Measurements from ENCODE around the gene CBR3.
"Not testable (repeated sequence)": the region's sequence is repeated elsewhere in the genome, so short reads cannot be mapped to it uniquely, and the experiment has no call there.

The CBR3 gene

DNA sequence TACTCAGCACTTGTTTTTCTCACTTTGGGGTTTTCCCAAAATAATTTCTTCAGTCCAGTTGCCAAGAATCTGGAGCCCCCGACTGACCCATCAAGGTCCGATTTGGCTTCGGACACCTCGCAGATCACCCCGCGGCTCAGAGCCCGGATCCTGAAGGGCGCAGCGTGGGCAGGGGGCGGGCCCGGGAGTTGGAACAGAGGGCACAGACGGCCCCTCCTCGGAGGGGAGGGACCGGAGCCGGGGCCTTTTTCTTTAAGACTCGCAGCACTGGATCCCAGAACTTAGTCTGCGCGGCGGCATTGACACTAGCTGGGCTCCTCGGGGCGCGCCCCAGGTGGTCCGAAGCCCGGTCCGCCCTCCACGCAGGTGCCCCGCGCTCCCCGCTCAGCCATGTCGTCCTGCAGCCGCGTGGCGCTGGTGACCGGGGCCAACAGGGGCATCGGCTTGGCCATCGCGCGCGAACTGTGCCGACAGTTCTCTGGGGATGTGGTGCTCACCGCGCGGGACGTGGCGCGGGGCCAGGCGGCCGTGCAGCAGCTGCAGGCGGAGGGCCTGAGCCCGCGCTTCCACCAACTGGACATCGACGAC lies at the start of gene CBR3:
Gene CBR3 (plus strand): TSS at position 277 of the 588 bp plus-strand sequence. CDS start 114 bp downstream, at position 391.
- DNase-seq (ENCODE audit: low spot score): peak; percentile 74

DNA sequence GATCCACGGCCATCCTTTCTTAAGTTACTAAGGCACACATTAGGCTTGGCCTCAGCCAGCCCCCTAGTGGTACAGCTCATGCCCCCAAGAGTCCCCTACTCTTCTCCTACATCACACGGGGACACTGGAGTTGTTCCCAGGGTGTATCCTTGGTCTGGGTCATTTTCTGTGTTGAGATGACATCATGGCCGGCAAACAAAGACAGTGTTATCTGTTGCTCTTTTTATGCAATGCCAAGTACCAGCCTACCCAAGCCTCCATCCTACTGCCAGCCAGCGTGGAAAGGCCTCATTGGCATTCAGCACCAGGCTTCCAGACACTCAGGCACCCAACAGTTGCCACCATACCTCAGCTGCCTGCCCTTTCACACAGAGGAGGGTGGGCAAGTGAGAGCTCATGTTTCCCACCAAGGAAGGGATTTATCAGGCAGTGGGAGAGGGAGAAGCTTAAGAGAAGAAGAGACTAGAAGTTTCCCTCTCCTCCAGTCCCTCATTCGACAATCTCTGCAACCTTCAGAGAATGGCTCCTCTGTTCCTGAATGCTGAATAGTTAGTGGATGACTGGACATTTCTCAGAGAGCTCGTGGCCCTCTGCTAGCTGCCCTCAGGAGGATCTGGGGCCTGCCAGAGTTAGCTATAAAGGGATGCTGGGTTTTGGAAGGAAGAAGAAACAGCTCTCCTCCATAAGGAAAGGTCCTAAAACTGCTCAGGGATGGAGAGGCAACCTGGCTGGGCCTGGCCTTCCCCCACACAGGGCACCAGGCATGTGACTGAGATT lies 47.3 kb upstream of the CBR3 start:
- DNase-seq (ENCODE audit: low spot score): peak; percentile 69

- DNase-seq (ENCODE audit: low spot score): no peak
Measured at GRCh38 chr21:36089946-36090345, 44.9 kb upstream of the CBR3 start.

DNA sequence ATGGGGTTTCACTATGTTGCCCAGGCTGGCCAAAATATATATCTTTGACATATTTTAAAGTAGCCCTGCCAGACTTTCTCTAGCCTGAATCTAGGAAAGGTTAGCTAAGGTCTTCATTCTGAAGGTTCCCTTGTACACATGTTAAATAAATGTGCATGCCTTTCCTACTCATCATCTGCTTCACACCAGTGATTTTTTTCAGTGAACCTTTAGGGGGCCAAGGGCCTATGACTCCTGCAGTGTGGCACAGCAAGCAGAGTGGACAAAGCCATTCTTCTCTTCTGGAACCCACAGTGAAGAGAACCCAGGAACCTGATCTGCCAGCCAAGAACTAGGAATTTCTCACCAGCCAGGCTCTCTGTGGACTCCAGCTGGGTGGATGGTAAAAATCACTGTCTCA lies 42.2 kb upstream of the CBR3 start:
- no peak for DNase-seq (ENCODE audit: low spot score)

DNA sequence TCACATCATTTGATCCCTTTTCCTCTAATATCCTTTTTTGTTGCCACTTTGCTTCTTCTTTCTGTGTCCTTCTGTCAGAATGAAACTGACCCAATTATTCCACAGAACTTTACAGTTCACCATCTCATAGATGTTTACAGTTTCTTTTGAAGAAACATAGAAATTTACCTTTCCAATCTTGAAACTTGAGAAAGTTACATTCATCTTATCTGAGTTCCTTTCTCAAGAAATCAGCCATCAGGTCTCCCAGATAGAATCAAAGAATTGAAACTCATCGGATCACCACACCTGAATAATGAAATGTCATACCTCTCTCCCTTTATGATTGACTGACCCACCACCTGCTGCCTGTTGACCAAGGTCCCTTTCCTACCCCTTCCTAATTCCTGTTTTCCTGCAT lies 41.4 kb upstream of the CBR3 start:
- no peak for DNase-seq (ENCODE audit: low spot score)

DNA sequence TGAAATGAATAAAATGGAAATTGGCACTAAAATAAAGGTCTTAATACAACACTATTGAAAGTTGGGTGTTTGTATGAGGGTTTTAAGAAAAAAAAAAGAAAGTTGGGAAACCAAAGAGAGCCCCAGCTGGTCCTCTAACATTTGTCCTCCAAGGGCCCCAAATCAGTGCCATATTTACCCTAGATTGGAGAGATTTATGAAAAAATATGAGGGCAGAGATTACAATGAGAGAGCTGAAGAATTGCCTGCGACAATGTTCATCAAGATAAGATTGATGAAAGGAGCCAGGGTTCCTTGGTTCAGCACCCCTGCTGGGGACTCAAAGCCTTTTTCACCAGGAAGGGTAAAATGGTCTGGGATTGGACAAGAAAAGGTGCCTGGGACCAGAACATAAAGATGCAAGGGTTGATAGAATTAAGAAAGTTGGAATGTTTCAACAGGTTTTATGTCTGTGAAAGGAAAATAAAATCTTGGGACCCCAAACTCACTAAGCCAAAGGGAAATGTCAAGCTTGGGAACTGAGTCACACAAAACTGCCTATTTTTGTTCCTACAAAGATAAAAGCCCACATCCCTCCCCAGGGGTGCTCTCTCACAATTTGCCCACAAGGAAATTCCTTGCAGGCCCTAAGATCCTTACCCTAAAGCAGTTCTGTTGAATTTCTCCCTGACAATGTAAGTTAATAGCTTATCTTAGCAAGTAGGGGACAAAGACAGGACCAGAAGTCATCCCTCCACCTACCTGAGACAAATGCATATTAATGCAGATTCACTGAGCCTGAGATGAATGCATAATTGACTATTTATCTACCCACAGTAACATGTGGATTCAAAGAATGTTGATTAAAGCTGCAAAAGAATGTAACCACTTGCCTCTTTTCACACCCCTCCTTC lies 38.2 kb upstream of the CBR3 start:
- DNase-seq (ENCODE audit: low spot score): no peak

- DNase-seq (ENCODE audit: low spot score): peak; percentile 45
Measured at GRCh38 chr21:36097427-36098181, 37.3 kb upstream of the CBR3 start.

DNA sequence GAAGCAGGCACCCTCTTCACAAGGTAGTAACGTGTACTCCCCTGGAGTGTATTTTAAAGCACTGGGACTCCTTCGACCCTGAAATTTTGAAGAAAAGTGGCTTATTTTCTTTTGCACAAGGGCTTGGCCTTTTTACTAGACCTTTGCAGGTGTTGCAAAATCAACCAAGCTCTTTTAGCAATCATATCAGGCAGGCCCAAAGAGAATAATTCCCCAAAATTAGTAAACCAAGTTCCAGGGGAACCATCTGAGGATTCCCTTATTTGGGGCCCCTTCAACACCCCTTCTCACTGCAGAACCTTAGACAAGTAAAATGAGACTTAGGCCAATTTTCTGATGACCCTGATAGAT lies 36.7 kb upstream of the CBR3 start:
- DNase-seq (ENCODE audit: low spot score): no peak

DNA sequence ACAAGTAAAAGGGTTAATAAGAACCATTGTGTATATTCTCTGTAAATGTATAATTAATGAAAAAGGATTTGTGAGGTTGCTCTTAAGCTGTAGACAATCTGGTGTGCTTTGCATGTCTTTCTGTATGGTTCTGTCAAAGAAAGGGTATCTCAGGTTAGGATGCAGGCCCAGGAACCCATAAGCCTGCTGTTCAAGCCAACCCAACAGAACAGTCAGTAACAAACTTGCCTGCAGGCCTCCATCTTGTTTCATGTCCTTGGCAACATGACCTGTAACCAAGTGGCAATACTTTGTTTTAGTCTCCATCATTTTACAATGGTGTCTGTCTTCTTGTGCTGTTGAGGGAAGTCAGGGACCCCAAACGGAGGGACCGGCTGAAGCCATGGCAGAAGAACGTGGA lies 35.9 kb upstream of the CBR3 start:
- no peak for DNase-seq (ENCODE audit: low spot score)

- not testable (repeated sequence) for DNase-seq (ENCODE audit: low spot score)
Measured at GRCh38 chr21:36099695-36100211, 35.1 kb upstream of the CBR3 start.

DNA sequence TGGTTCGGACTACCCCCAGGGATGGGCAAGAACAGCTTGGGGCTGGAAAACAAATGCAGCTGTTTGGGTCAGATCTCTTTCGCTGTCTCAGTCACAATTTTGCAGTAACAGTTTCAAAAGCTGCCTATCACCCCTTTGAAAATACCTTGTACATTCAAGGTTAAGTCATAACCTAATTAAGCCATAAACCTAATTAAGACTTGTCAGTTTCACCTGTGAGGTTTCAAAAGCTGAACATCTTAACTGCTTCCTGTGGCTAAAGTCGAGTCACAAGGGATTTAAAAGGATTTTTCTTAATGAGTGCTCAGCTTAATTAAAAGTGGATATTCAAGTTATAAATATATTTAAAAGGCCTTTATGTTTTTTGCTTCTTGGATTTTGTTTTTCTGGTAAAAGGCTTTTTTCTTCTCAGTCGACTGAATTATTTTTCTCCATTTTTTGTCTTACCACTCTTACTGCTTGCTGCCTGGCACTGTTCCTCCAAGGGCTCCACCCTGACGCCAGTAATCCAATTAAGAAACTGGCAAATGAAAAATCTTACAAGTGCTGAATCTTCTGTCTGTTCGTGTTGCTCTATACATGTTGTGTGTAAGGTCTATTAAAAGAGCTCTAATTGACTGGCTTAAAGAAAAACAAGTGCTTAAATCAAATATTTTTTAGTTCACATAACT lies 33.8 kb upstream of the CBR3 start:
- DNase-seq (ENCODE audit: low spot score): no peak

- no peak for DNase-seq (ENCODE audit: low spot score)
Measured at GRCh38 chr21:36103434-36103833, 31.4 kb upstream of the CBR3 start.

GRCh38 chr21:36104317-36105300 lies 30.3 kb upstream of the CBR3 start:
- no peak for DNase-seq (ENCODE audit: low spot score)

DNA sequence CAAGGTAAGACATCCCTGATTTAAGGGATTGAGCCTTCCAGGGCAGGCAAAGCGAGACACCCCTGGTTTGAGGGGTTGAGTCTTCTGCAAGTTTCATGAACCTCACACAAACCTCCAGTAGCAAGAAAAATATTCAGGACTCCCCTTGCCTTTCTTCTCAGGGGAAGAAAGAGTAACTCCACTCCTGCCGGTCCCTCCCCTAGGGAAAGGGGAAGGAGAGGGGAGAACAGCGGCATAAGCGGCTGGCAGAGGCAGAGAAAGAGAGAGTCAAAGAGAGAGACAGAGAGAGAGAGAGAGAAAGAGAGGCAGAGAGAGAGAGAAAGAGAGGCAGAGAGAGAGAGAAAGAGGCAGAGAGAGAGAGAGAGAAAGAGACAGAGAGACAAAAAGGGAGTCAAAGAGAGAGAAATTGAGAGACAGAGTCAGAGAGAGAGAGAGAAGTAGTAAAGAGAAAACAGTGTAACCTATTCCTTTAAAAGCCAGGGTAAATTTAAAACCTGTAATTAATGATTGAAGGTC lies 29.5 kb upstream of the CBR3 start:
- DNase-seq (ENCODE audit: low spot score): no peak

GRCh38 chr21:36109868-36110267 lies 25.0 kb upstream of the CBR3 start:
- no peak for DNase-seq (ENCODE audit: low spot score)

DNA sequence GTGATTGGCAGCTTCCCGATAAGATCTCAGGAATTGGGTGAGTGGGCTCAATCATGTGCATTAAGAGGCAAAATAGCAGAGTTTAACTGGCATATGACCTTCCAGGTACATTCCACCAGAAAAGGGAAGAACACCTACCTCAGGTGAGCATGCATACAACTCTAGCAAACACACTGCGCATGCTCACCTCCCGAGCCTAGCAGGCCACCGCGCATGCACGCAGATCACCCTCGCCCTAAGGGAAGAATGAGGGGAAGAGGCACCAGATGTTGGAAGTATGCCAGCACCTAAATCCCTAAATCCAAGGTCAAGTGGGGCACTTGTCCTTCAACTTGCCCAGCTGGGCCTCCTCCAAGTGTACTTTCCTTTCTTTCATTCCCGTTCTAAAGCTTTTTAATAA lies 23.6 kb upstream of the CBR3 start:
- DNase-seq (ENCODE audit: low spot score): no peak

DNA sequence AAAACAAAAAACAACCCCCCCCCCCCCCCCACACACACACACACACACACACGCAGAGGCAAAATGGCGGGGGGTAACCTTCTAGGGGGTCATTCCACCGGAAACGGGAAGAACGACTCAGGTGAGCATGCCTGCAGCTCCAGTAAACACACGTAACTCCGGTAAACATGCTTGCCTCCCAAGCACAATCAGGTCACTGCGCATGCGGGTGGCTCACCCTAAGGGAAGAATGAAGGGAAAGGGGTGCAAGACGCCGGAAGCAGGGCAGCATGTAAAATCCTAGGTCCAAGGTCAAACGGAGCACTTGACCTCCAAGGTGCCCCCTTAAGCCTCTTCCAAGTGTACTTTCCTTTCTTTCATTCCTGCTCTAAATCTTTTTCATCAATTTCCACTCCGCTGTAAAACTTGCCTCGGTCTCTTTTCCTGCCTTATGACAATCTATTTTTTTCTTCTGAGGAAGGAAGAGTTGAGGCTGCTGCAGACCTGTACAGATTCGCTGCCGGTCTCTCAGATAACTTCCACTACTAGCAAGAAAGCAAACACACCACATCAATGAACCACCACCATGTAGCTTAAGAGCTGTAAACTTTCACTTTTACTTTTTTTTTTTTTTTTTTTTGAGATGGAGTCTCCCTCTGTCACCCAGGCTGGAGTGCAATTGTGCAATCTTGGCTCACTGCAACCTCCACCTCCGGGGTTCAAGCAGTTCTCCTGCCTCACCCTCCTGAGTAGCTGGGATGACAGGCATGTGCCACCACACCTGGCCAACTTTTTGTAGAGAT lies 21.0 kb upstream of the CBR3 start:
- DNase-seq (ENCODE audit: low spot score): peak; percentile 22

- no peak for DNase-seq (ENCODE audit: low spot score)
Measured at GRCh38 chr21:36115138-36115730, 19.6 kb upstream of the CBR3 start.

DNA sequence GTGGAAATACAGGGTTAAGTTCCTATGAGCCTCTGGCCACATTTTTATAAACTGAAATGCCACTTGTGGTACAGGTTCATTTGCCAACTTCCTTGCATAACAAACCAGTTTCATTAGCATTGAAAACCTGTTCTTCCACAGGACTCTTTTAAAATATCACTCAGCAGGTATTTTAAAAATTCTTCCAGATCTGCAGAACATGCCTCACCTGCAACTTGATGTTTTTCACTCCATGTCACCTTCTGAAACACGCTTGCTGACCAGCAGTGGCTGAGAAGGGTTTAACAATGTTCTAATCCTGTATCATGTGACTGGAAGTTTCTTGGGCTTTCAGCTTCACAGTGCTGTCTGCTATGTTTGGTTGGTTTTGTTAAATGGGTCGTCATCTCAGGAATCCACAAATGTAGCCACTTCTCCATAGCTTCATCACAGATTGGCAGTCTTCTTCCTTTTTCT lies 17.6 kb upstream of the CBR3 start:
- DNase-seq (ENCODE audit: low spot score): no peak
